Retinal pigment epithelial cell (primary cell): ENCODE results near the gene POLR1B.

ENCODE experiments used
- DNase-seq: peaks from one replicate; pipeline ENCODE4 v3.0.0-alpha.2; 2010; ENCODE audit warnings: low read depth
- H3K4me3 ChIP-seq: 2 replicates; pipeline ENCODE4 v1.5.1; 2011; ENCODE audit warnings: mild to moderate bottlenecking, low read length, control low read depth, moderate library complexity
- CTCF ChIP-seq: conservative IDR thresholded peaks from 2 replicates; pipeline ENCODE4 v1.5.1; 2011; ENCODE audit warnings: low read depth, low read length, control low read depth, inconsistent platforms

The POLR1B gene

GRCh38 chr2:112625474-112626114 is 83.3 kb downstream of the POLR1B start:
- no peak overlapping the region for H3K4me3 ChIP-seq
- DNase-seq, result no peak
- TF ChIP-seq CTCF, result no peak

GRCh38 chr2:112626604-112627059 is 84.4 kb downstream of the POLR1B start:
- peak; percentile 97 for TF ChIP-seq CTCF
- H3K4me3 ChIP-seq, result peak overlapping the region; percentile 16
- DNase-seq, result no peak
